B cell (primary cell): Measurements from ENCODE around the gene PCDH9.

Experiments
- CTCF ChIP-seq: fragments of 200-600 bp; IDR thresholded peaks from one replicate; pipeline ENCODE4 v1.8.0; 2022; ENCODE audit warnings: antibody characterized with exemption, mild to moderate bottlenecking
- EZH2 ChIP-seq: IDR thresholded peaks from 2 replicates; pipeline ENCODE4 v1.6.1; 2012; ENCODE audit warnings: borderline replicate concordance, low read depth, mild to moderate bottlenecking, moderate library complexity, low read length; ENCODE audit not compliant: insufficient read depth, poor library complexity, severe bottlenecking

GRCh38 chr13:67238861-67239260 is 8.7 kb upstream of the PCDH9 start:
- no peak for TF ChIP-seq EZH2
- TF ChIP-seq CTCF, result no peak
